Mesenteric fat pad (tissue), 1 donor: Measurements from ENCODE around the gene PEMT. TPM values are rescaled to one million over a fixed set of nuclear protein-coding genes. Genes with fewer than 3 reads are reported as not detected.

ENCODE experiments used
- DNase-seq: peaks from one replicate; pipeline ENCODE4 v3.0.0-alpha.2; 2020; ENCODE audit warnings: low spot score
- total RNA-seq: library from RNA; stranded (reverse); fragmentation: NEBNext Ultra II Directional; extraction: Animal tissue kit (Norgen Biotek cat#: 25700); gene quantifications from one replicate; pipeline ENCODE4 v1.2.1, GENCODE V29; 2021
- donor health status: DM: yes; HTN: yes; CAD: no.

Gene PEMT
- total RNA-seq, 1 donor from 2014 or later = 151 TPM

GRCh38 chr17:17456251-17456650 lies 135.3 kb downstream of the PEMT start:
- no peak for DNase-seq

Other genes with a start within 250 kb of the PEMT start
- 11.4 TPM for gene MED9, start 114.7 kb downstream of the PEMT start, total RNA-seq
- gene RASD1, start 95.3 kb downstream of the PEMT start, total RNA-seq = 254 TPM
- gene RAI1, start 89.8 kb upstream of the PEMT start, total RNA-seq = 21.2 TPM
- gene SREBF1, start 245.3 kb upstream of the PEMT start, total RNA-seq = 39.9 TPM